ENCODE results near the gene ERC2.

ERC2 gene

GRCh38 chr3:55796533-55796932, 671.7 kb downstream of the ERC2 start:
- Histone ChIP-seq H3K4me3 (ENCODE audit: low read depth, low read length) (no peak overlapping the region), H3K9me3 (ENCODE audit: control insufficient read depth, low read length) (no peaks in the 10 kb centered on the region), H3K36me3 (ENCODE audit: control insufficient read depth, insufficient read depth, low read length) (no peaks in the 10 kb centered on the region), H3K4me1 (no peaks in the 10 kb centered on the region), H3K4me2 (ENCODE audit: low read length) (no peak overlapping the region), H3K79me2 (no peaks in the 10 kb centered on the region), H3K27ac (no peak overlapping the region), H3K27me3 (ENCODE audit: control insufficient read depth, insufficient read depth, low read length) (no peaks in the 10 kb centered on the region), H2AFZ (no peak overlapping the region), H3K9ac (no peak overlapping the region)
- no peak for TF ChIP-seq CTCF (IDR thresholded peaks at IDR 0.05)

GRCh38 chr3:55795746-55796145, 672.5 kb downstream of the ERC2 start:
- TF ChIP-seq CTCF (IDR thresholded peaks at IDR 0.05) = no peak
- H3K79me2 ChIP-seq = no peaks in the 10 kb centered on the region
- no peaks in the 10 kb centered on the region for H3K9me3 ChIP-seq (ENCODE audit: control insufficient read depth, low read length)
- no peaks in the 10 kb centered on the region for H3K4me1 ChIP-seq
- no peak overlapping the region for H3K27ac ChIP-seq
- H3K36me3 ChIP-seq (ENCODE audit: control insufficient read depth, insufficient read depth, low read length) = no peaks in the 10 kb centered on the region
- no peaks in the 10 kb centered on the region for H3K27me3 ChIP-seq (ENCODE audit: control insufficient read depth, insufficient read depth, low read length)
- no peak overlapping the region for H3K9ac ChIP-seq
- no peak overlapping the region for H2AFZ ChIP-seq
- no peak overlapping the region for H3K4me3 ChIP-seq (ENCODE audit: low read depth, low read length)
- no peak overlapping the region for H3K4me2 ChIP-seq (ENCODE audit: low read length)

- Histone ChIP-seq H3K9ac (no peak overlapping the region), H2AFZ (no peak overlapping the region), H3K27ac (no peak overlapping the region), H3K9me3 (ENCODE audit: control insufficient read depth, low read length) (no peaks in the 10 kb centered on the region), H3K4me1 (no peaks in the 10 kb centered on the region), H3K4me2 (ENCODE audit: low read length) (no peak overlapping the region), H3K4me3 (ENCODE audit: low read depth, low read length) (no peak overlapping the region), H3K79me2 (no peaks in the 10 kb centered on the region), H3K27me3 (ENCODE audit: control insufficient read depth, insufficient read depth, low read length) (no peaks in the 10 kb centered on the region), H3K36me3 (ENCODE audit: control insufficient read depth, insufficient read depth, low read length) (no peaks in the 10 kb centered on the region)
- no peak for TF ChIP-seq CTCF (IDR thresholded peaks at IDR 0.05)
Observed at GRCh38 chr3:55795296-55795695, 673.0 kb downstream of the ERC2 start.

GRCh38 chr3:55792742-55793141, 675.5 kb downstream of the ERC2 start:
- H3K4me2 ChIP-seq (ENCODE audit: low read length) = no peak overlapping the region
- no peak for TF ChIP-seq CTCF (IDR thresholded peaks at IDR 0.05)
- no peaks in the 10 kb centered on the region for H3K36me3 ChIP-seq (ENCODE audit: control insufficient read depth, insufficient read depth, low read length)
- H3K9me3 ChIP-seq (ENCODE audit: control insufficient read depth, low read length) = no peaks in the 10 kb centered on the region
- no peaks in the 10 kb centered on the region for H3K27me3 ChIP-seq (ENCODE audit: control insufficient read depth, insufficient read depth, low read length)
- H2AFZ ChIP-seq = no peak overlapping the region
- H3K4me3 ChIP-seq (ENCODE audit: low read depth, low read length) = no peak overlapping the region
- H3K27ac ChIP-seq = no peak overlapping the region
- no peaks in the 10 kb centered on the region for H3K79me2 ChIP-seq
- H3K4me1 ChIP-seq = peaks cover 5% of the 10 kb centered on the region
- H3K9ac ChIP-seq = no peak overlapping the region

- H3K27me3 ChIP-seq (ENCODE audit: control insufficient read depth, insufficient read depth, low read length) = no peaks in the 10 kb centered on the region
- H3K27ac ChIP-seq = no peak overlapping the region
- H3K79me2 ChIP-seq = no peaks in the 10 kb centered on the region
- H3K4me1 ChIP-seq = peaks cover 5% of the 10 kb centered on the region
- no peaks in the 10 kb centered on the region for H3K9me3 ChIP-seq (ENCODE audit: control insufficient read depth, low read length)
- no peak overlapping the region for H3K9ac ChIP-seq
- TF ChIP-seq CTCF (IDR thresholded peaks at IDR 0.05) = no peak
- no peaks in the 10 kb centered on the region for H3K36me3 ChIP-seq (ENCODE audit: control insufficient read depth, insufficient read depth, low read length)
- H3K4me2 ChIP-seq (ENCODE audit: low read length) = no peak overlapping the region
- no peak overlapping the region for H3K4me3 ChIP-seq (ENCODE audit: low read depth, low read length)
- no peak overlapping the region for H2AFZ ChIP-seq
Observed at GRCh38 chr3:55792009-55792408, 676.3 kb downstream of the ERC2 start.
